GM23338 (cell line): ENCODE measurements around the gene MYG1. TPM values are rescaled to one million over a fixed set of nuclear protein-coding genes. Genes with fewer than 3 reads are reported as not detected.

ENCODE experiments used
- ATAC-seq: fragments of 200-7000 bp; cut with Tn5 transposase; 3 replicates; pipeline ENCODE4 v1.9.1; 2020
- DNase-seq: peaks from one replicate; pipeline ENCODE4 v3.0.0-alpha.2; 2015; ENCODE audit warnings: low spot score
- H2AFZ ChIP-seq: fragments of 200-600 bp; sonication (generic); 2 replicates; pipeline ENCODE4 v1.8.0; 2016; ENCODE audit warnings: antibody characterized with exemption, mild to moderate bottlenecking, moderate library complexity
- H3F3A ChIP-seq: fragments of 200-600 bp; sonication (generic); replicated peaks from 2 replicates; pipeline ENCODE4 v1.8.0; 2017; ENCODE audit warnings: antibody characterized with exemption, mixed run types, low read depth
- H3K27ac ChIP-seq: fragments of 200-600 bp; sonication (generic); 2 replicates; pipeline ENCODE4 v1.6.1; 2016; ENCODE audit warnings: low read depth
- H3K27me3 ChIP-seq: fragments of 200-600 bp; sonication (generic); 2 replicates; pipeline ENCODE4 v1.8.0; 2016; ENCODE audit warnings: mild to moderate bottlenecking, mixed run types, moderate library complexity; ENCODE audit not compliant: insufficient read depth
- H3K36me3 ChIP-seq: fragments of 200-600 bp; sonication (generic); 2 replicates; pipeline ENCODE4 v1.8.0; 2016; ENCODE audit warnings: mild to moderate bottlenecking; ENCODE audit not compliant: insufficient read depth
- H3K4me1 ChIP-seq: fragments of 200-600 bp; sonication (generic); 2 replicates; pipeline ENCODE4 v1.8.0; 2016; ENCODE audit warnings: mild to moderate bottlenecking, moderate library complexity; ENCODE audit not compliant: insufficient read depth
- H3K4me2 ChIP-seq: fragments of 200-600 bp; sonication (generic); 2 replicates; pipeline ENCODE4 v1.7.1; 2017; ENCODE audit warnings: mixed run types
- H3K4me3 ChIP-seq: fragments of 200-600 bp; sonication (generic); 2 replicates; pipeline ENCODE4 v1.6.1; 2016; ENCODE audit warnings: mixed run types
- H3K79me2 ChIP-seq: fragments of 200-600 bp; sonication (generic); replicated peaks from 2 replicates; pipeline ENCODE4 v1.8.0; 2017; ENCODE audit warnings: mild to moderate bottlenecking; ENCODE audit not compliant: insufficient read depth
- H3K9me2 ChIP-seq: fragments of 200-600 bp; sonication (generic); 2 replicates; pipeline ENCODE4 v1.8.0; 2017; ENCODE audit not compliant: insufficient read depth
- H4K20me1 ChIP-seq: fragments of 200-600 bp; sonication (generic); replicated peaks from 2 replicates; pipeline ENCODE4 v1.8.0; 2017; ENCODE audit warnings: mild to moderate bottlenecking; ENCODE audit not compliant: insufficient read depth
- H3K27ac Mint-ChIP-seq: 2 replicates; pipeline ENCODE4 v1.8.0; 2020; ENCODE audit warnings: inconsistent platforms, mild to moderate bottlenecking, moderate library complexity, mixed read lengths
- H3K27me3 Mint-ChIP-seq: 3 replicates; pipeline ENCODE4 v1.8.0; 2022; ENCODE audit warnings: low read depth, mild to moderate bottlenecking, moderate library complexity, mixed read lengths, inconsistent platforms; ENCODE audit not compliant: insufficient read depth, poor library complexity
- H3K36me3 Mint-ChIP-seq: 3 replicates; pipeline ENCODE4 v1.8.0; 2021; ENCODE audit warnings: low read depth, mild to moderate bottlenecking, inconsistent platforms, moderate library complexity, mixed read lengths
- H3K4me1 Mint-ChIP-seq: 3 replicates; pipeline ENCODE4 v1.8.0; 2020; ENCODE audit warnings: mild to moderate bottlenecking, inconsistent platforms, mixed read lengths
- H3K4me3 Mint-ChIP-seq: 3 replicates; pipeline ENCODE4 v1.8.0; 2021; ENCODE audit warnings: moderate library complexity, mild to moderate bottlenecking, inconsistent platforms, mixed read lengths
- H3K9me3 Mint-ChIP-seq: 3 replicates; pipeline ENCODE4 v1.8.0; 2020; ENCODE audit warnings: moderate library complexity, mild to moderate bottlenecking, inconsistent platforms, mixed read lengths
- CREB1 ChIP-seq: fragments of 250-450 bp; sonication (Bioruptor Pico); IDR thresholded peaks from 2 replicates; pipeline ENCODE4 v1.5.0; 2020; ENCODE audit warnings: low read depth, mild to moderate bottlenecking, moderate library complexity
- ETS1 ChIP-seq: IDR thresholded peaks from 2 replicates; pipeline ENCODE4 v1.6.1; 2016; ENCODE audit warnings: antibody characterized with exemption
- EZH2 ChIP-seq: fragments of 200-600 bp; sonication (generic); IDR thresholded peaks from one replicate; pipeline ENCODE4 v1.8.0; 2017; ENCODE audit warnings: antibody characterized with exemption, mild to moderate bottlenecking, low read depth; ENCODE audit not compliant: unreplicated experiment
- EZH2phosphoT487 ChIP-seq: fragments of 200-600 bp; sonication (generic); IDR thresholded peaks from one replicate; pipeline ENCODE4 v1.8.1; 2018; ENCODE audit warnings: antibody characterized with exemption; ENCODE audit not compliant: unreplicated experiment
- JUNB ChIP-seq: IDR thresholded peaks from one replicate; pipeline ENCODE4 v1.6.1; 2016; ENCODE audit warnings: antibody characterized with exemption; ENCODE audit not compliant: unreplicated experiment
- NANOG ChIP-seq: IDR thresholded peaks from 2 replicates; pipeline ENCODE4 v1.6.1; 2016; ENCODE audit warnings: antibody characterized with exemption, borderline replicate concordance
- POLR2AphosphoS5 ChIP-seq: IDR thresholded peaks from 2 replicates; pipeline ENCODE4 v1.6.1; 2016; ENCODE audit warnings: antibody characterized with exemption, low read depth
- ZNF114 ChIP-seq: fragments of 250-450 bp; sonication (Bioruptor Pico); IDR thresholded peaks from 2 replicates; pipeline ENCODE4 v1.5.0; 2020; ENCODE audit warnings: mild to moderate bottlenecking, moderate library complexity
- ZNF331 ChIP-seq: fragments of 250-450 bp; sonication (Bioruptor Pico); IDR thresholded peaks from 2 replicates; pipeline ENCODE4 v1.5.0; 2020; ENCODE audit warnings: low read depth, mild to moderate bottlenecking, moderate library complexity
- ZNF462 ChIP-seq: fragments of 250-450 bp; sonication (Bioruptor Pico); IDR thresholded peaks from 2 replicates; pipeline ENCODE4 v1.5.0; 2020; ENCODE audit warnings: mild to moderate bottlenecking, moderate library complexity
- polyA plus RNA-seq: library from polyadenylated mRNA; unstranded; fragments of >200 nt; fragmentation: Nextera tagmentation; extraction: Ambion mirVana; gene quantifications from 2 replicates; pipeline ENCODE4 v1.2.1, GENCODE V29; 2016
- total RNA-seq: library from RNA; depleted of rRNA; stranded (reverse); fragments of >200 nt; shearing (Covaris generic); gene quantifications from 2 replicates; pipeline ENCODE4 v1.2.3, GENCODE V29; 2014

Gene MYG1
- total and polyA plus RNA-seq, 2 experiments from 2014 or later: 66.5 to 94.2 TPM

GRCh38 chr12:53289891-53290290 lies 9.6 kb upstream of the MYG1 start:
- no peak overlapping the region for H3K4me2 ChIP-seq
- H3K27me3 ChIP-seq: no peaks in the 10 kb centered on the region
- peaks cover 18% of the 10 kb centered on the region; the same call in 1 of the 2 replicates for H3K36me3 ChIP-seq
- Mint-ChIP-seq H3K4me3 (no peak overlapping the region), H3K27me3 (peaks cover 8% of the 10 kb centered on the region), H3K9me3 (no peaks in the 10 kb centered on the region), H3K27ac (no peak overlapping the region), H3K4me1 (peaks cover 6% of the 10 kb centered on the region), H3K36me3 (peaks cover 72% of the 10 kb centered on the region)
- ATAC-seq (no peak), DNase-seq (no peak)
- H3K79me2 ChIP-seq: no peaks in the 10 kb centered on the region
- no peak overlapping the region for H3K27ac ChIP-seq
- H3K4me1 ChIP-seq: no peaks in the 10 kb centered on the region
- no peaks in the 10 kb centered on the region; the same call in none of the 2 replicates for H4K20me1 ChIP-seq
- H3K9me2 ChIP-seq: no peaks in the 10 kb centered on the region
- H2AFZ ChIP-seq: no peak overlapping the region
- H3K4me3 ChIP-seq: no peak overlapping the region
- H3F3A ChIP-seq: peaks cover 17% of the 10 kb centered on the region; the same call in 1 of the 2 replicates
- TF ChIP-seq JUNB (no peak), POLR2AphosphoS5 (no peak), EZH2phosphoT487 (no peak), ZNF114 (no peak), ZNF462 (no peak), EZH2 (no peak)

GRCh38 chr12:53290661-53291060 lies 8.8 kb upstream of the MYG1 start:
- Histone ChIP-seq H2AFZ (no peak overlapping the region), H4K20me1 (no peaks in the 10 kb centered on the region; the same call in none of the 2 replicates), H3K36me3 (peaks cover 18% of the 10 kb centered on the region; the same call in 1 of the 2 replicates), H3K27ac (no peak overlapping the region), H3K4me3 (no peak overlapping the region), H3K79me2 (peaks cover 3% of the 10 kb centered on the region), H3K4me1 (no peaks in the 10 kb centered on the region), H3K27me3 (no peaks in the 10 kb centered on the region), H3K4me2 (no peak overlapping the region), H3F3A (peaks cover 18% of the 10 kb centered on the region; the same call in 1 of the 2 replicates), H3K9me2 (no peaks in the 10 kb centered on the region)
- no peak overlapping the region for H3K4me3 Mint-ChIP-seq
- H3K27ac Mint-ChIP-seq: no peak overlapping the region
- peaks cover 11% of the 10 kb centered on the region for H3K27me3 Mint-ChIP-seq
- peaks cover 67% of the 10 kb centered on the region for H3K36me3 Mint-ChIP-seq
- H3K9me3 Mint-ChIP-seq: no peaks in the 10 kb centered on the region
- ATAC-seq (no peak), DNase-seq (no peak)
- peaks cover 7% of the 10 kb centered on the region for H3K4me1 Mint-ChIP-seq
- TF ChIP-seq JUNB (no peak), ETS1 (no peak), EZH2 (no peak), NANOG (no peak), ZNF331 (CRISPR knock-in tag) (no peak), CREB1 (CRISPR knock-in tag) (no peak), POLR2AphosphoS5 (no peak), ZNF114 (no peak)
